Loucy (cell line): ENCODE results near the gene HOXA10.
A peak's percentile ranks its signal among the peaks of the same experiment; 100 is the strongest.

Source experiments
- H2AFZ ChIP-seq: fragments of 200-600 bp; sonication (generic); 2 replicates; pipeline ENCODE4 v1.6.0; 2016; ENCODE audit warnings: antibody characterized with exemption, mild to moderate bottlenecking, low read length, moderate library complexity
- H3F3A ChIP-seq: fragments of 200-600 bp; 2 replicates; pipeline ENCODE4 v1.6.0; 2016; ENCODE audit warnings: antibody characterized with exemption, low read depth, mild to moderate bottlenecking
- H3K27me3 ChIP-seq: fragments of 200-600 bp; sonication (generic); 2 replicates; pipeline ENCODE4 v1.6.1; 2014; ENCODE audit warnings: low read length, mild to moderate bottlenecking; ENCODE audit not compliant: insufficient read depth, poor library complexity, severe bottlenecking
- H3K36me3 ChIP-seq: fragments of 200-600 bp; sonication (generic); 2 replicates; pipeline ENCODE4 v1.6.1; 2016; ENCODE audit warnings: low read length; ENCODE audit not compliant: insufficient read depth
- H3K4me1 ChIP-seq: fragments of 200-600 bp; sonication (generic); 2 replicates; pipeline ENCODE4 v1.5.1; 2014; ENCODE audit warnings: low read length, mild to moderate bottlenecking; ENCODE audit not compliant: insufficient read depth, poor library complexity, severe bottlenecking
- H3K4me2 ChIP-seq: fragments of 200-600 bp; sonication (generic); 2 replicates; pipeline ENCODE4 v1.6.0; 2014; ENCODE audit warnings: antibody characterized with exemption, low read length, low read depth, mild to moderate bottlenecking; ENCODE audit not compliant: poor library complexity, severe bottlenecking
- H3K4me3 ChIP-seq: fragments of 200-600 bp; sonication (generic); 2 replicates; pipeline ENCODE4 v1.5.1; 2014; ENCODE audit warnings: low read length, mild to moderate bottlenecking, mixed read lengths; ENCODE audit not compliant: poor library complexity, severe bottlenecking
- H3K79me2 ChIP-seq: fragments of 200-600 bp; sonication (generic); 2 replicates; pipeline ENCODE4 v1.6.1; 2014; ENCODE audit warnings: low read length; ENCODE audit not compliant: insufficient read depth
- H3K9ac ChIP-seq: fragments of 200-600 bp; sonication (generic); 2 replicates; pipeline ENCODE4 v1.6.0; 2014; ENCODE audit warnings: mild to moderate bottlenecking, low read depth, low read length, moderate library complexity; ENCODE audit not compliant: poor library complexity, severe bottlenecking
- H3K9me2 ChIP-seq: fragments of 200-600 bp; sonication (generic); replicated peaks from 2 replicates; pipeline ENCODE4 v1.6.1; 2016; ENCODE audit warnings: low read depth, low read length, mixed read lengths
- H3K9me3 ChIP-seq: fragments of 200-600 bp; sonication (generic); 2 replicates; pipeline ENCODE4 v1.6.1; 2014; ENCODE audit warnings: mild to moderate bottlenecking, antibody characterized with exemption, low read length, low read depth; ENCODE audit not compliant: insufficient read depth
- H4K20me1 ChIP-seq: fragments of 200-600 bp; sonication (generic); 2 replicates; pipeline ENCODE4 v1.6.0; 2014; ENCODE audit warnings: antibody characterized with exemption, low read length, mild to moderate bottlenecking; ENCODE audit not compliant: insufficient read depth, poor library complexity, severe bottlenecking
- EZH2phosphoT487 ChIP-seq: fragments of 200-600 bp; IDR thresholded peaks from 2 replicates; pipeline ENCODE4 v1.6.1; 2018; ENCODE audit warnings: antibody characterized with exemption, mild to moderate bottlenecking, moderate library complexity, borderline replicate concordance
- TF ChIP-seq, protein P1 (sequence below): fragments of 200-600 bp; sonication (generic); conservative IDR thresholded peaks from 2 replicates; pipeline ENCODE4 v1.5.1; 2014; ENCODE audit warnings: mild to moderate bottlenecking, antibody characterized with exemption, low read length

The HOXA10 gene

DNA sequence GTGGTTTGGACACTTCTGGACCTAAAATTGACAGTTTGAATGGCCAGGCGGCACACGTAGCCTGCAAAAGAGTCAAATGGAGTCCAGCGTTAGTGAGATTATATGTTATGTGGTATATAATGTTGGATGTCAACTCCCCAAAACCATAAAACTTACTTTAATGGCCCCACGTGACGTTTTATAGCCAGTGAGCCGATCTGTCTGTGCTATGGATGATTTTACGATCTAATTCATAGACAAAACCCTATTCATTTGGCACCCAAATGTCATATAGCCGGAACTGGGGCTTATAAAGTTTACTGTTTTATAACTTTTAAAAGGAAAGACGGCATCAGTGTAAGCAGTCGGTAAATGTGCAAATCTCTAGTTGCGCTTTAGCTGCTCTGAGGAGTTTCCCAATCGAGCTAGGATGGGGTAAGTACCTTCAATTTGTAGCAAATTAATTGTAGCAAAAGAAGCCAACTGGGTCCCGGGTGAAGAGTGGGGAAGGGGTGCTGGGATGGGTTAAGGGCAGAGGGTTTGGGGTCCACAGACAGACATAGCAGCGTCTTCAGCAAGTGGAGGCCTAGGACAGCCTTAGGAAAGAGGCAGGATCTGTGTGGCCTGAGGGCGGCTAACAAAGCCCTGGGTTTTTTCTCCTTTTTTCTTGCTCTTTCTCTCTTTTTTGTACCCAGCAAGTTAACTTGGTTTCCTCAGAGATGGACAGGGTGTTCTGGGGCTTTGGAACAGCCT is 33.8 kb downstream of the HOXA10 start:
- Histone ChIP-seq H3K4me1 (peaks cover 71% of the 10 kb centered on the region), H3K36me3 (peaks cover 68% of the 10 kb centered on the region), H3K79me2 (peaks cover 100% of the 10 kb centered on the region), H3K4me2 (peak overlapping the region; percentile 91), H3K4me3 (peak overlapping the region; percentile 94), H3F3A (peaks cover 4% of the 10 kb centered on the region), H3K9me3 (no peaks in the 10 kb centered on the region), H3K9ac (peak overlapping the region; percentile 86), H3K27me3 (no peaks in the 10 kb centered on the region), H2AFZ (no peak overlapping the region), H3K9me2 (no peaks in the 10 kb centered on the region), H4K20me1 (peaks cover 96% of the 10 kb centered on the region)
- TF ChIP-seq, protein P1, sequence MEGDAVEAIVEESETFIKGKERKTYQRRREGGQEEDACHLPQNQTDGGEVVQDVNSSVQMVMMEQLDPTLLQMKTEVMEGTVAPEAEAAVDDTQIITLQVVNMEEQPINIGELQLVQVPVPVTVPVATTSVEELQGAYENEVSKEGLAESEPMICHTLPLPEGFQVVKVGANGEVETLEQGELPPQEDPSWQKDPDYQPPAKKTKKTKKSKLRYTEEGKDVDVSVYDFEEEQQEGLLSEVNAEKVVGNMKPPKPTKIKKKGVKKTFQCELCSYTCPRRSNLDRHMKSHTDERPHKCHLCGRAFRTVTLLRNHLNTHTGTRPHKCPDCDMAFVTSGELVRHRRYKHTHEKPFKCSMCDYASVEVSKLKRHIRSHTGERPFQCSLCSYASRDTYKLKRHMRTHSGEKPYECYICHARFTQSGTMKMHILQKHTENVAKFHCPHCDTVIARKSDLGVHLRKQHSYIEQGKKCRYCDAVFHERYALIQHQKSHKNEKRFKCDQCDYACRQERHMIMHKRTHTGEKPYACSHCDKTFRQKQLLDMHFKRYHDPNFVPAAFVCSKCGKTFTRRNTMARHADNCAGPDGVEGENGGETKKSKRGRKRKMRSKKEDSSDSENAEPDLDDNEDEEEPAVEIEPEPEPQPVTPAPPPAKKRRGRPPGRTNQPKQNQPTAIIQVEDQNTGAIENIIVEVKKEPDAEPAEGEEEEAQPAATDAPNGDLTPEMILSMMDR, result no peak
- no peak for TF ChIP-seq EZH2phosphoT487

DNA sequence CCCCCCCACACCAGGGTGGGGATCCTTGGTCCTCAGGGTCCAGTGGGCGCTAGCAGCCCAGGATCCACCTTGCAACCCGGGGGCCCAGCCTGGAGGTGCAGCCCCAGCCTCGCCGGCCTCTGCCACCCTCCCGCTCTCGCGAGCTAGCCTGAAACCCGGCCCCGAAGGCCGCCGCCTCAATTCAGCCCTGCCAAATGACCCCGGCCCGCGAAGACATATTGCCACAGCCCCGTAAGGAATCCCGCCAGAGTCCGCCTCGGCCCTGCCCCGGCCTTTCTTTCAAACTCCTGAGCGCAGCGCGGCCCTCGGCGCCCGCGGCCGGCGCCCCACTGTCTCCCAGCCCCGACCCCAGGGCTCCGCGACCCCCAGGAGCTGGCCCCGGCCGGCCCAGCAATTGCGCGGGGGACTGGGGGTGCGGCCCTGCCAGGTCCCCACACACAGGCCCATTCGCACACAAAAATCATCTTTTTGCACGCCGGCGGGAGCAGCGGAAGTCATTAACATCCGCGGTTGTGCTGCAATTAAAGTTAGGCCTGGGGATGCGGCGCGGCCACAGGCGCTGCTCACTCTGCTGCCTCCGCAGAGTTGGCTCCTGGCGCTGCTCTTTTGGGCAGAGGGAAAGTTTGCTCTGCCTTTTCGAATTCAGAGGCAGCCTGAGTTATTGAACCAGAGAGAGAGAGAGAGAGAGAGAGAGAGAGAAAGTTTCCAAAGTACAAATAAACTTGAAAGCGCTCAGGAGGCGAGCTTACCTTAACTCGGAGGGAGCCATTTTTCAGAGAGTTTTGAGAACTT is 34.6 kb downstream of the HOXA10 start:
- Histone ChIP-seq H3K9ac (peak overlapping the region; percentile 68), H3K4me3 (peak overlapping the region; percentile 94), H3K9me2 (no peaks in the 10 kb centered on the region), H3K9me3 (no peaks in the 10 kb centered on the region), H3K79me2 (peaks cover 100% of the 10 kb centered on the region), H4K20me1 (peaks cover 95% of the 10 kb centered on the region), H3K4me2 (peak overlapping the region; percentile 91), H3F3A (peaks cover 4% of the 10 kb centered on the region), H3K27me3 (no peaks in the 10 kb centered on the region), H3K4me1 (peaks cover 79% of the 10 kb centered on the region), H3K36me3 (peaks cover 61% of the 10 kb centered on the region), H2AFZ (no peak overlapping the region)
- TF ChIP-seq, protein P1, result no peak
- TF ChIP-seq EZH2phosphoT487, result no peak

DNA sequence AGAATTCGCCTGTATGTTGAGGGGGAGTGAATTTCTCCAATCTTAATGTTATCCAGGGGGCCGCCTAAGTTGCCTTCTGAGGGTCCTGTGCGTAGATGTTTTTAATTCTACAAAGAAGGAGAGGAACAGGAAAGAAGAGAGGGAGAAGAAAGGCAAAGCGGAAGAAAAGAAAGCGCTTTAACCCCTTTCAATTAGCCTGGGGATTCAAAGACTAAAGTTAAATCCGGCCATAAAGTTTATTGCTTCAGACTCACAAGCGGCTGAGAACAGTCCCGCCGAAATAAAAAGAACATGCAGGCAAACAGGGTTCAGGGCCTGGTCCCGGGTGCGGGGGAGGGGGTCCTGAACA is 35.2 kb downstream of the HOXA10 start:
- H3K79me2 ChIP-seq, result peaks cover 100% of the 10 kb centered on the region
- H3F3A ChIP-seq, result peaks cover 4% of the 10 kb centered on the region
- peak overlapping the region; percentile 91 for H3K4me2 ChIP-seq
- H3K9me2 ChIP-seq, result no peaks in the 10 kb centered on the region
- peak overlapping the region; percentile 94 for H3K4me3 ChIP-seq
- no peaks in the 10 kb centered on the region for H3K27me3 ChIP-seq
- TF ChIP-seq, protein P1, result no peak
- no peak for TF ChIP-seq EZH2phosphoT487
- peak overlapping the region; percentile 68 for H3K9ac ChIP-seq
- peaks cover 95% of the 10 kb centered on the region for H4K20me1 ChIP-seq
- no peaks in the 10 kb centered on the region for H3K9me3 ChIP-seq
- H3K4me1 ChIP-seq, result peaks cover 81% of the 10 kb centered on the region
- peaks cover 59% of the 10 kb centered on the region for H3K36me3 ChIP-seq
- H2AFZ ChIP-seq, result no peak overlapping the region
